Ectodermal cell (in vitro differentiated cells): Measurements from ENCODE around the gene ECM2.

Source experiments
- H3K27ac ChIP-seq: 2 replicates; pipeline ENCODE4 v1.7.0; 2013; ENCODE audit warnings: mild to moderate bottlenecking, low read depth, low read length; ENCODE audit not compliant: insufficient read depth, poor library complexity, severe bottlenecking
- H3K27me3 ChIP-seq: 2 replicates; pipeline ENCODE4 v1.7.0; 2013; ENCODE audit warnings: mild to moderate bottlenecking, low read length; ENCODE audit not compliant: insufficient read depth, control insufficient read depth, poor library complexity, severe bottlenecking
- H3K36me3 ChIP-seq: one replicate; pipeline ENCODE4 v1.7.0; 2013; ENCODE audit warnings: low read length; ENCODE audit not compliant: control insufficient read depth, insufficient read depth
- H3K4me1 ChIP-seq: one replicate; pipeline ENCODE4 v1.7.0; 2013; ENCODE audit warnings: low read length; ENCODE audit not compliant: control insufficient read depth, insufficient read depth
- H3K4me3 ChIP-seq: 2 replicates; pipeline ENCODE4 v1.7.0; 2013; ENCODE audit warnings: low read depth, low read length, control low read depth; ENCODE audit not compliant: insufficient read depth
- H3K9me3 ChIP-seq: 2 replicates; pipeline ENCODE4 v1.7.0; 2013; ENCODE audit warnings: mild to moderate bottlenecking, low read length, moderate library complexity; ENCODE audit not compliant: control insufficient read depth
- WGBS, 2 experiments: methylation state at CpG; one replicate each; pipeline ENCODE4 v1.1.7; 2013; ENCODE audit warnings: missing lambda C conversion rate in 2 of 2; 5-methylcytosine and 5-hydroxymethylcytosine counted together

The ECM2 gene

DNA sequence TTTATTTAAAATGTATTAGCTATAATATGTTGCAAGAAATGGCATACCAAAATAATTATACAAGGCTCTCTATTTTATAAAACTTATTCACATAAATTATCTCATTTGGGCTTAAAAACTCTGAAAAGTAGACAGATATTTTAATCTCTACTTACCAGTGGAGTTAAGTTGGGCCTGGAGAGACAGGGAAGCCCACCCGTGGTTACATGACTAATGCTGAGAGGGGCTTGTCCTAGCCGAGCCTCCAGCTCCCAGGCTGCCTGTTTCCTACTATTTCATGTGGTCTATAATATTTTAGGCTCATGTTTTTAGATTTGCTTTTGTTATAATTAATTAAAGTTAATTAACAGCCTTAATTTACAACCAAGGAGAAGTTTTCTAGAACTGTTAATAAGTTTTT is 32.6 kb downstream of the ECM2 start:
- Histone ChIP-seq H3K27ac (no peak overlapping the region), H3K27me3 (no peaks in the 10 kb centered on the region), H3K9me3 (no peaks in the 10 kb centered on the region), H3K4me3 (no peak overlapping the region), H3K36me3 (no peaks in the 10 kb centered on the region), H3K4me1 (no peaks in the 10 kb centered on the region)
- WGBS, 2 experiments: 65 to 76% methylated on average over 2 of the region's 2 CpGs

DNA sequence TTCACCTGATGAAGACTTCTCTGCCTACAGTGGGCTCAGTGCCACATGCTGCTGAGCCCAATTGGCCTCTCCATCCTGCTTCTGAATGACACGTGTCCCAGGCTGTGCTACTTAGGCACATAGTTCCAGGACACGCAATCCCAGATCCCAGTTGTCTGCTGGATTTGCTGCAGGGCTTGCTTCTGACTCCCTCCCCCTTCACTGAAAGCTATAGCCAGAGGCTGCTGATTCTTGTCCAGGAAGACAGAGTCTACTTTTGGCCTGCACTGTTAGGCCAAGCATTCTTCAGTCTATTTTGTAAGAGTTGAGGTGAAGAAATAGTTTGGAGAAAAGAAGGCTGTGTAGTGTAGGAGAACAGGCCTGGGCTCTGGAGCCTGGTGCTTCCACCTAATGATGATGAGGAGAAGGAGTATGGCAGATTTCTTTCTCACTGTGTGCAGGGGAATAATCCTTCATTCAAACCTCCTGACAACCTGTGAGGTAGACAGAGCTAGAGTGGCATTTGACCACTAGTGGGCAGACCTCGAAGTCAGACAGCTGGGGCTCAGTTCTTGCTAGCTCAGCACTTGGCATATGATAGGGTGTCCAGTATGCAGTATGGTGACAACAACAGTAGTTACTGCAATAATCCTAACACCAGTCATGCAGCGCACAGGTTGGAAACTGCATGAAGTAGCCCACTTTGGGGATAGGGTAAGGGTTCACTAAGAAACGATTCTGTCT is 34.0 kb downstream of the ECM2 start:
- no peak overlapping the region for H3K4me3 ChIP-seq

DNA sequence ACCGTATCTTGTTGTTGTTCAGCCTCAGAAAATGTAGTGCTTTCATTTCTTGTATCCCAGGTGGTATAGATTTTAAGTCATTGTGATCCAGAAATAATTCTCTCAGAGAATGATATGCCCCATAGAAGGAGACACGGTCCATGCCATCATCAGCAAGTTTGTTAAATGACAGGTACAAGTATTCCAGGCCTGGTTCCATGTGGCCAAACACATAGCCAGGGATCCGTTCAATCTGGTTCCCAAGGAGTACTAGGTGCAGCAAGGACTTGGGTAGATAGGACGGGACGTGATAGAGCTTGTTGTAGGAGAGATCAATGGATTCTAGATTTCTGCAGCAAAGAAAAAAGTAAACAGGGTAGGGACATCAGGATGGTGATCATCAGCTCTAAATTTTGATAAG is 35.1 kb downstream of the ECM2 start:
- no peaks in the 10 kb centered on the region for H3K27me3 ChIP-seq
- no peak overlapping the region for H3K27ac ChIP-seq
- no peaks in the 10 kb centered on the region for H3K9me3 ChIP-seq
- H3K4me3 ChIP-seq: no peak overlapping the region
- H3K4me1 ChIP-seq: no peaks in the 10 kb centered on the region
- WGBS, 2 experiments: 95 to 97% methylated on average over 5 of the region's 5 CpGs
- no peaks in the 10 kb centered on the region for H3K36me3 ChIP-seq

More for the DNA sequence above, 34.0 kb downstream of the ECM2 start:
- H3K27me3 ChIP-seq: no peaks in the 10 kb centered on the region
- no peaks in the 10 kb centered on the region for H3K9me3 ChIP-seq
- no peak overlapping the region for H3K27ac ChIP-seq
- 91 to 92% methylated on average over 5 of the region's 5 CpGs for WGBS, 2 experiments
- no peaks in the 10 kb centered on the region for H3K4me1 ChIP-seq
- no peaks in the 10 kb centered on the region for H3K36me3 ChIP-seq

DNA sequence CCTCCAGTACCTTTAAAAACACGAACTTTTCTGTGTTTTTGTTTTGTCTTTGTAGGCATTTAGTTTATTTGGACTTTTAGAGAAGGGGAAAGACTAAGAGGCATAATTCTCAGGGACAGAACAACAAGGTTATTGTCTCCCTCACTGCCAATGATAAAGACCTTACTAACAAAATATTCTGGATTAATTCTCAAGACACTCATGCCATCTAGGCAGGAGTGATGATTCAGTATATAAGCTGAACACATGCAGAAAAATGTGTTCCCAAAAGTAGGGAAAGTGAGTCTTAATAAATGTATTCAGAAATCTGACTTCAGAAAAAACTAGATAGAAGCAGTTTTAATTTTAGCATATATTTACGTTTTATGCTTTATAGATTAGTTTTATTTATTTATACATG is 36.1 kb downstream of the ECM2 start:
- Histone ChIP-seq H3K27ac (no peak overlapping the region), H3K27me3 (no peaks in the 10 kb centered on the region), H3K9me3 (no peaks in the 10 kb centered on the region), H3K36me3 (no peaks in the 10 kb centered on the region), H3K4me1 (no peaks in the 10 kb centered on the region), H3K4me3 (no peak overlapping the region)
- WGBS, 2 experiments: 100% methylated on average over 1 of the region's 2 CpGs; no CpG with 5 or more reads in 1 of the 2 experiments

DNA sequence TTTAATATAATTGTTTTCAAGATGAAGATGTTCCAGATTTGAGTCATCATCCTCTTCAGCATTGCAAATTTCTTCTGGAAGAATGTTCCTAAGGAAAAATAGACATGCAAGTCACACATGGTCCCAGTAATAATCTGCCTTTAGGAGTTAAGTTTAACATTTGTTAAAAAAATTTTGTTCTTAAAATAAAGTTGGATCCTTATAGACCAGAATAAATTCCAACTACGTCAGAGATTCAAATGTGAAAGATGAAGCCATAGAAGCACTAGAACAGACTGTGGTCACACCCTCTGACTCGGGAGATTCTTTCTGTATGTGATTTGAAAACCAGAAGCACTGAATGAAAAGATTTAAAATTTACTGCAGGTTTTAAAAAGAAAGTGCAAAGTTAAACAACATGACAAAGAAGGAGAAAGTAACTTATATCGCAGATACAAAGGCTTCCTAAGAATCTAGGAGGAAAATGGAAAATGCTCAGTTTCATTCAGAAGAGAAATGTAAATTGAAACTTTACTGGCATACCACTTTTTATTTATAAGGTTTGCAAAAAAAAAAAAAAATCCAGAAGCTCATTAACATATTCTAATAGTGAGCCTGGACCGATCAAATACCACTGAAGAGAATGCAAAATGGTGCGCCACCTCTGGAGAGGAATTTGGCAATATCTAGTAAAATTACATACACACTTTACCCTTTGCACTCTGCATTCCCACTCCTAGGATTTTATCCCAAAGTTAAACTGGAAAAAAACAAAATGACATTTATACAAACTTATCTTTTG is 39.2 kb downstream of the ECM2 start:
- 94% methylated on average over 5 of the region's 5 CpGs for WGBS, 2 experiments
- Histone ChIP-seq H3K4me1 (peaks cover 5% of the 10 kb centered on the region), H3K27ac (no peak overlapping the region), H3K9me3 (no peaks in the 10 kb centered on the region), H3K4me3 (no peak overlapping the region), H3K27me3 (no peaks in the 10 kb centered on the region), H3K36me3 (no peaks in the 10 kb centered on the region)

DNA sequence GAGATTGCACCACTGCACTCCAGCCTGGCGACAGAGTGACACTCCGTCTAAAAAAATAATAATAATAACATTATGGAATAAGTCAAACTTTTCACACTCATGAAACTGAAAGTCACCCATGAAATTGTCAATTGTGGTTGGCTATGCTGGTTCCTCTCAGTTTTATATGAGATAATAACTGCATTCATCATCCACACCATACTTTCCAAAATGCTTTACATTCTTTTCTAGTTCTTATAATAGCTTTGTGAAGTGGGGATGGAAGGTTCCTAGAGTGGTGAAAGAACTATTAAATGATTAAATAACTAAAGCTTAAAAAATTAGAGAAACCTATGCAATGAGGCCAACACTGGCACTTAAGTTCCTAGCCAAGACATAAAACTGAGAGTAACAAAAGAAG is 40.9 kb downstream of the ECM2 start:
- Histone ChIP-seq H3K27ac (no peak overlapping the region), H3K27me3 (no peaks in the 10 kb centered on the region), H3K9me3 (no peaks in the 10 kb centered on the region), H3K36me3 (no peaks in the 10 kb centered on the region), H3K4me1 (peaks cover 5% of the 10 kb centered on the region), H3K4me3 (no peak overlapping the region)
- 90 to 100% methylated on average over 2 of the region's 2 CpGs for WGBS, 2 experiments

DNA sequence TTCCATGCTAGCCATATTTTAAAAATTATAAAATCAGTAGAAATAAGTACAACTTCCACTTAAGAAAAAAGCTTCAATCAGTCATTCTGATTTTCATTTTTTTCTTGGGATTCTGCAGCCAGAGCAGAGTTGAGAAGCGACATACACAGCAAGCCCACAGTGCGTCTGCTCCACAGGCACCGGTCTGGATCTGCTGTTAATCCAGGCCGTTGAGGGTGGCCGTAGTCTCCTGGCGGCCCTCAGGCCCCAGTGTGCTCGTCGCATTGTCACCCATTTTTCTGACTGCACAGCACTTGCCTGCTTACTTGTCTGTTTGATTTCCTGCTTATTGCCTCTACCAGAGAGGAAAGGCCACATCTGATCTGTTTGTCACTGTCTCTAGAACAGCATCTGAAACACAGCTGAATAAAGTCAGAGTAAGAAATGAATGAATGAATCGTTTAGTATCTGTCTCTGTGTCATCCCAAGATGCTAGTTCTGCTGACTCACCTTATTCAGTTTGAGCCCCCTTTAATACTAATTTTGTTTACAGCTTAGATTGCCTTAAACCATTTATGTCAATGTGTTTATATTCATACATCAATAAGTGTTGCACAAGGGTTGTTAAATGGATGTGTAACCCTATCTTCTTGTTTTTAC is 41.9 kb downstream of the ECM2 start:
- H3K27me3 ChIP-seq: no peaks in the 10 kb centered on the region
- H3K4me3 ChIP-seq: no peak overlapping the region
- WGBS, 2 experiments: 91% methylated on average over 9 of the region's 9 CpGs
- H3K27ac ChIP-seq: no peak overlapping the region
- no peaks in the 10 kb centered on the region for H3K36me3 ChIP-seq
- H3K4me1 ChIP-seq: peaks cover 5% of the 10 kb centered on the region
- no peaks in the 10 kb centered on the region for H3K9me3 ChIP-seq

DNA sequence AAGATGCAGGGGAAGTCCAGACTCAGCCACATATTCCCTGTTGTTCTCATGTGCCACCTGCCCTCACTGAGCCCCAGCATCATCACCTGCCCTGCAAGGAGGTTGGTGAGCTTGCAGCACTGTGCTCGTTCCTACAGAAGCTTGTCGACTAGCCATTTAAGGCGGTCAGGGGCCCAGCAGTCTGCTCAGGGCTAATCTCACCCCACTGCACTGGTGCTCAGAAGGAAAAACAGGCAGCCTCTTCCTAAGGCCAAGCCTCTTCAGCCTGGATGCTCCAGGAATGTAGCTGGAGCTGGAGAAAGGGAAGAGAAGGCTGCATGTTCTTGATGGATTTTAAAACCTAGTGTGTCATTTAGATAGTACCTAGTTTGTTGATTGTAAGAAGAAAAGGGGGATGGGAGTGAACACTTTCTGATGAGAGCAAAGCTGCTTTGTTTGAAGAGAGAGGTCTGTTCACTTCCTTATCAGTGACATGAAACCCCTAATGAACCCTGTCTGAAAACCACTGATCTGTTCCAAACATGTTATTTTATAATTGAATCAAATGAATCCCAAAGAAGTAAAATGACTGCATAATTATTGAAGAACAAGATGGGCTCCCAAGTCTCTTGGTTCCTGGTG is 42.9 kb downstream of the ECM2 start:
- Histone ChIP-seq H3K4me3 (no peak overlapping the region), H3K36me3 (no peaks in the 10 kb centered on the region), H3K4me1 (peaks cover 5% of the 10 kb centered on the region), H3K9me3 (no peaks in the 10 kb centered on the region), H3K27ac (no peak overlapping the region), H3K27me3 (no peaks in the 10 kb centered on the region)
- 80 to 85% methylated on average over 3 of the region's 3 CpGs for WGBS, 2 experiments

DNA sequence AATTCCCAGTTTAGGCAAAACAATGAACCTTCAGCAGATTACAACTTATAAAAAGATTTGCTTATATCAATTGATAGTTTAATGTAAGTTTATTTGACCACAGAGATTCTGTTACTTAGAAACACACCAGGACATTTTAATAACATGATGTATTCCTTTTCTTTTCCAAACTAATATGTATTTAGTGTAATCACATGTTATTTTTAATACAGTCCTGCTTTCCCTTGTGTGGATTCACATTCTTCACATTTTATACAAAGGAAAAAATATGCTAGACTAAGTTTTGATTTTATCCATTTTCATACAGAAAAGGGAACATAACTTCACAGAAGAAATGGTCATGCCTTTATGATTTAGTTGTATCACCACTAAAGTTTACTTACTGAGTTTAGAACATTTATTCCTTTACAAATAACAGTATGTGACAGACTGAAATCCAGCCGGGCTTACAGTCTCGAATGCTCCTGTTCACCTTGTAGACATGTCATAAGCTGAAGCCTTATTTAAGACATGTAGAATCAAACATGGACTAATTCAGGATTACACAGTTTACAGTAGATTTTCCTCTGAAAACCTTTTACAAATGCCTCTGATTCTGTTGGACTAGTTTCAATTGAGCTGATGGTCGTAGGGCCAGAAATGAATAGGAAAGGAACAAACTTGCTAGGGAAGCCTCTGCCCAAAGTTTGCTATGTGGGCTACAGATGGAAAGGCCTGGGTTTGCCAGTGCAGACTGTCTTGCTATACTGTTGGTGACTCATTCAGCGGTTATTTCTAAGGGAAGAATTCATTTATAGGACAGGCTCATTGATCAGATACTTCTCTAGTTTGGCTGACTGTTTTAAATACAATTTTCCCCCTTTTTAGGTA is 46.9 kb downstream of the ECM2 start:
- no peak overlapping the region for H3K27ac ChIP-seq

More for the DNA sequence above, 46.9 kb downstream of the ECM2 start:
- Histone ChIP-seq H3K4me3 (no peak overlapping the region), H3K27me3 (no peaks in the 10 kb centered on the region), H3K9me3 (no peaks in the 10 kb centered on the region), H3K36me3 (no peaks in the 10 kb centered on the region), H3K4me1 (peaks cover 5% of the 10 kb centered on the region)
- 90 to 95% methylated on average over 4 of the region's 4 CpGs for WGBS, 2 experiments
